IPS-18a (cell line): ENCODE data around the gene ZBTB17.
"Not testable (repeated sequence)": the region's sequence is repeated elsewhere in the genome, so short reads cannot be mapped to it uniquely, and the experiment has no call there.

Source experiments
- H3K27ac ChIP-seq: one replicate; pipeline ENCODE4 v1.5.1; 2013; ENCODE audit warnings: low read length
- H3K27me3 ChIP-seq: one replicate; pipeline ENCODE4 v1.6.1; 2013; ENCODE audit warnings: mild to moderate bottlenecking, low read length; ENCODE audit not compliant: control insufficient read depth, insufficient read depth
- H3K36me3 ChIP-seq: one replicate; pipeline ENCODE4 v1.6.1; 2013; ENCODE audit warnings: low read depth, low read length; ENCODE audit not compliant: control insufficient read depth
- H3K4me1 ChIP-seq: one replicate; pipeline ENCODE4 v1.6.1; 2013; ENCODE audit warnings: low read depth, low read length; ENCODE audit not compliant: control insufficient read depth
- H3K4me3 ChIP-seq: one replicate; pipeline ENCODE4 v1.5.1; 2013; ENCODE audit warnings: low read length
- H3K9ac ChIP-seq: one replicate; pipeline ENCODE4 v1.6.1; 2013; ENCODE audit warnings: mild to moderate bottlenecking, low read length, moderate library complexity
- H3K9me3 ChIP-seq: one replicate; pipeline ENCODE4 v1.6.1; 2013; ENCODE audit warnings: low read depth, low read length; ENCODE audit not compliant: control insufficient read depth

ZBTB17 gene

DNA sequence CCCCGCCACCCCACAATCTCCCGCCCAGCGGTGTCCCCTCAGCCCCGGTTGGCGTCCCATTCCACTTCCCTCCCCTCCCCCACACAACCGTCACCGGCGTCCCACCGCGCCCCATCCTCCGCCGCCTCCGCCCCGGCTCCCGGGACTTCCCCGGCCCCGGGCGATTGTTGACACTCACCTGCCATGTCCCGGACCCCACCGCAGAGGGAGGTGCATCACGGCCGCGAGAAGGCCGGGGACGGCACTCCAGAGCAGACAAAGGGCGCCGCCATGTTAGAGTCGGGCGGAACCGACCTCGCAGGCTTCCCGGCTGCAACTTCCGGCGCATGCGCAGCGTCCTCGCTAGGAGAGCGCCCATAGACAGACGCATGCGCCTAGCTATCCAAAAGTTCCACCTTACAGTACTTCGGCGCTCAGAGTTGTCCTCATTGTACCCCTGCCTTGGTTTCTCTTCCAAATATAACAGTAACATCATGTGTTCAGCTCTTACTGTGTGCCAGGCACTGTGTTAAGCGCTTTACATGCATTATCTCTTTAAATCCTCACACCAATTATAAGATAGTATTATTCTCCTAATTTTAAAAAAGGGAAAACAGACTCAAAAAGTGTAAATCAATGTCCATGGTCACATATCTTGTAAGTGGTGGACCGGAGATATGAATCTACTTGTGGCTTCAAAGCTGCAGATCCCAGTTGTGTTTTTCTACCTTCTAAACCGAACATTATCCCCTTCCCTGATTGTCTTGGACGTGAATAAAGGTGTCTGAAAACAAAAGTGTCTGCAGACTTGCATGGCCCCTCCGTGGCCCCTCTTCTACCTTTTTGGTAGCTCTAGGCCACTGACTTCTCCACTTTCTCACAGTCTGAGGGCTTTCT is at the start of gene ZBTB17:
Gene ZBTB17 (minus strand): TSS at position 297 of the 876 bp plus-strand sequence. CDS start 27,606 bp downstream, outside the sequence.
- Histone ChIP-seq H3K27me3 (no peaks in the 10 kb centered on the region), H3K27ac (no peak within 1 kb of the TSS), H3K36me3 (peaks cover 5% of the 10 kb centered on the region), H3K9me3 (no peaks in the 10 kb centered on the region), H3K9ac (peak within 1 kb of the TSS; percentile 73), H3K4me1 (peaks cover 3% of the 10 kb centered on the region), H3K4me3 (peak within 1 kb of the TSS; percentile 90)

GRCh38 chr1:16023050-16023653 is 47.3 kb upstream of the ZBTB17 start:
- Histone ChIP-seq H3K27me3 (no peaks in the 10 kb centered on the region), H3K9ac (no peak overlapping the region), H3K36me3 (no peaks in the 10 kb centered on the region), H3K4me3 (no peak overlapping the region), H3K27ac (no peak overlapping the region), H3K4me1 (peaks cover 2% of the 10 kb centered on the region), H3K9me3 (no peaks in the 10 kb centered on the region)

- no peaks in the 10 kb centered on the region for H3K27me3 ChIP-seq
- H3K27ac ChIP-seq = no peak overlapping the region
- no peak overlapping the region for H3K9ac ChIP-seq
- peaks cover 3% of the 10 kb centered on the region for H3K4me1 ChIP-seq
- no peak overlapping the region for H3K4me3 ChIP-seq
- no peaks in the 10 kb centered on the region for H3K36me3 ChIP-seq
- no peaks in the 10 kb centered on the region for H3K9me3 ChIP-seq
Measured at GRCh38 chr1:16022393-16022792, 46.5 kb upstream of the ZBTB17 start.

DNA sequence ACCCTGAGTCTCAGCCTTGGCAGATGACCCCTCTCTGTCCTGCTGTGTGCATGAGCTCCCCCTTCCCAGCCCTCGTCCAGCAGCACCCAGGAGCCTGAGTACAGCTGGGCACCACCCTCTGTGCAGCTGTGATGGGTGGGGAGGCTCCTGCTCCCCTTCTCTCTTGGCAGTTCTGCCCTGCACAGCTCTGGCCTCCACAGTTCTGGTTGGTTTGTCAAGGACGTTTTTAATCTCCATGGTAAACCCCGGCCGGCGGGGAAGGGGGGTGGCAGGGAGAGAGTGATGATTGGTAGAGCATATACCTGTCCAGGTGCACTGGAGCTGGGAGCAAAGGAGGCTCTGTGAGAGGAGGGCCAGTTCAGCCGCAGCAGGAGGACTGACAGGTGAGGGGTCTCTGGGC is 45.8 kb upstream of the ZBTB17 start, which contains the start of gene CLCNKA:
Gene CLCNKA (plus strand): TSS at position 356 of the 400 bp plus-strand sequence. CDS start 584 bp downstream, outside the sequence.
- no peak within 1 kb of the TSS for H3K27ac ChIP-seq
- H3K9ac ChIP-seq = no peak within 1 kb of the TSS
- no peak within 1 kb of the TSS for H3K4me3 ChIP-seq
- H3K4me1 ChIP-seq = peaks cover 4% of the 10 kb centered on the region
- no peaks in the 10 kb centered on the region for H3K36me3 ChIP-seq
- no peaks in the 10 kb centered on the region for H3K9me3 ChIP-seq
- no peaks in the 10 kb centered on the region for H3K27me3 ChIP-seq

DNA sequence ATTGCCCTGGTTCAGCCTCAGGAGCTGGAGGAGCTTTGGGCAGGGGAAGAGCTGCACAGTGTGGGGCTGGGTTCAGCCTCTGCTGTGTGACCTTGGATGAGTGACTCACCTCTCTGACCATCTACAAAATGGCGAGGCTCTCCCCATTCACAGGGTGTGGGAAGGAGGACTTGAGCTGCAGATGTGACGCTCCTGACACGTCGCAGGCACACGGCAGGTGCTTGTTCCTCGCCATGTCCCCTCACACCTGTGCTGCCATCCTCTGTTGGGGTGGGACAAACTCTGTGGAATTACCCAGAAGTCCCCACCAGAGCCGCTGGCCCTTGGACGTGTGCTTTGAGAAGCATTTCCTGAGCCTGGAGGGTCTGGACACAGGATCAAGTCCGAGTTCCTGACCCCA is 45.0 kb upstream of the ZBTB17 start:
- H3K4me3 ChIP-seq, H3K27me3 ChIP-seq, H3K4me1 ChIP-seq: not testable (repeated sequence)

DNA sequence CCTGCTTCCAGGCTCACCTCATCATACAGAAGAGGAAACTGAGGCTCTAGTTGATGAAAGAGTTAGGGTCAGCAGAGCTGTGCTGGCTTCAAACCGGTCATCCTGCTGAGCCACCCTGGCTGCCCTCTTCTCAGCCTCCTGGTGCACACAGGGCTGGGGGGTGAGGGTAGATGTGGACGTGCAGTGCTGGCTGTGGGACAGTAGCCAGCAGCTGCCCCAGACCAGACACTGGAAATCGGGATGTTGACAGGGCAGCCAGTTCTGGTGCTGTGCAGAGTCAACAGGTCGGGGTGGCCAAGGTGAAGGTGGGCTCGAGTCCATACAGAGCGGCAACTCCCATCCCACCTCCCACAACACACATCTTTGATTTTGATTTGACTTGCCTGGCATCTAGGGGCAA is 44.4 kb upstream of the ZBTB17 start:
- Histone ChIP-seq H3K4me3 (no peak overlapping the region), H3K9ac (no peak overlapping the region), H3K27ac (no peak overlapping the region), H3K4me1 (peaks cover 4% of the 10 kb centered on the region), H3K9me3 (no peaks in the 10 kb centered on the region), H3K36me3 (no peaks in the 10 kb centered on the region), H3K27me3 (no peaks in the 10 kb centered on the region)

More for the DNA sequence above, 45.0 kb upstream of the ZBTB17 start:
- not testable (repeated sequence) for H3K9ac ChIP-seq, H3K27ac ChIP-seq, H3K9me3 ChIP-seq, H3K36me3 ChIP-seq

DNA sequence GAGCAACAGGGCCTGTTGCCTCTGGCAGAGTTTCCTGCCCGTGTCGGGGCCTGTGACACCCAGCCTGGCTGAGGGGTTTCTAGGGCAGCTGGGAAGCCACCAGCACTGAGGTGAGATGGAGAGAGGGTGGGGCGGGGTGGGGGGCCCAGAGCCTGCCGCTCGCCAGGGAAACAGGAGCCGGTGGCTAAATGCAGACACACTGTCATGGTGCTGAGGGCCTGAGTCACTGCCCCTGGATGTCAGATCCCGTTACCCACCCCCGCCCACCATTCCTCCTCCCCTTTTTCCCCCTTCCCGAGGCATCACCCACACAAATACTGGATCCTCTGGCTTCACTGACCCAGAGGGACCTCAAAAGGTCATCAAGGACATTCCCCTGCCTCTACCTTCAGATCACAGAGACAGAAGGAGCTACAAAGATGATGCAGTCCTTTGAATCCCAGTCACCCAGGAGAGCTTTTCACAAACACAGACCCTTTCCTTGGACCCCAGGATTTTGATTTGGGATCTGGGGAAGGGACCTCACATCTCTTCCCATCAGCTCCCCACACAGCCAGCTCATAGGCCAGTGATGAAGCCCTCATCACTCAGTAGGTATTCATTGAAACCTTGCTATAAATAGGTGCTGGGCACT is 43.9 kb upstream of the ZBTB17 start:
- Histone ChIP-seq H3K9me3 (no peaks in the 10 kb centered on the region), H3K27ac (no peak overlapping the region), H3K27me3 (no peaks in the 10 kb centered on the region), H3K9ac (no peak overlapping the region), H3K4me3 (no peak overlapping the region), H3K36me3 (no peaks in the 10 kb centered on the region), H3K4me1 (peaks cover 4% of the 10 kb centered on the region)

- no peaks in the 10 kb centered on the region for H3K9me3 ChIP-seq
Measured at GRCh38 chr1:16018749-16019643, 43.1 kb upstream of the ZBTB17 start.

DNA sequence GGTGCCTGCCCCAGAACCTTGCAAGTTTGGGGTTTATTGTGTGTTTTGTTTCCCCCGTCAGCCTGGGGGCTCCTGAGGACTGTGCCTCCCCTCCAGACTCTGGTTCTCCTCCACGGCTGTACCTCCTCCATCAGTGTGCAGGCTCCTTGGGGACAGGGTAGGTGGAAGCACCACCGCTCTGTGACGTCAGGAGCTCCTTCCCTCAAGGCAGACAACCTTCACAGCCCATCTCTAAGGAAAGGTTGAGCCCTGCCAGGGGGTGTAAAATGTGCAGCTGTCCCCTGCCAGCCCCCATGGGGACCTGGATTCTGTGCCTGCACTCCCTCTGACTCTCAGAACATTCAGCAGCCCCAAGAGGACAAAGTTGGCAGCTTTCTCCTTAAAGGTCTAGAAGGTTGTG is 42.4 kb upstream of the ZBTB17 start:
- Histone ChIP-seq H3K4me3 (no peak overlapping the region), H3K27me3 (no peaks in the 10 kb centered on the region), H3K27ac (no peak overlapping the region), H3K9ac (no peak overlapping the region), H3K36me3 (no peaks in the 10 kb centered on the region), H3K9me3 (no peaks in the 10 kb centered on the region), H3K4me1 (peaks cover 15% of the 10 kb centered on the region)

More at GRCh38 chr1:16018749-16019643, 43.1 kb upstream of the ZBTB17 start:
- H3K27me3 ChIP-seq = no peaks in the 10 kb centered on the region
- H3K9ac ChIP-seq = no peak overlapping the region
- no peaks in the 10 kb centered on the region for H3K36me3 ChIP-seq
- no peak overlapping the region for H3K4me3 ChIP-seq
- peaks cover 9% of the 10 kb centered on the region for H3K4me1 ChIP-seq
- no peak overlapping the region for H3K27ac ChIP-seq

DNA sequence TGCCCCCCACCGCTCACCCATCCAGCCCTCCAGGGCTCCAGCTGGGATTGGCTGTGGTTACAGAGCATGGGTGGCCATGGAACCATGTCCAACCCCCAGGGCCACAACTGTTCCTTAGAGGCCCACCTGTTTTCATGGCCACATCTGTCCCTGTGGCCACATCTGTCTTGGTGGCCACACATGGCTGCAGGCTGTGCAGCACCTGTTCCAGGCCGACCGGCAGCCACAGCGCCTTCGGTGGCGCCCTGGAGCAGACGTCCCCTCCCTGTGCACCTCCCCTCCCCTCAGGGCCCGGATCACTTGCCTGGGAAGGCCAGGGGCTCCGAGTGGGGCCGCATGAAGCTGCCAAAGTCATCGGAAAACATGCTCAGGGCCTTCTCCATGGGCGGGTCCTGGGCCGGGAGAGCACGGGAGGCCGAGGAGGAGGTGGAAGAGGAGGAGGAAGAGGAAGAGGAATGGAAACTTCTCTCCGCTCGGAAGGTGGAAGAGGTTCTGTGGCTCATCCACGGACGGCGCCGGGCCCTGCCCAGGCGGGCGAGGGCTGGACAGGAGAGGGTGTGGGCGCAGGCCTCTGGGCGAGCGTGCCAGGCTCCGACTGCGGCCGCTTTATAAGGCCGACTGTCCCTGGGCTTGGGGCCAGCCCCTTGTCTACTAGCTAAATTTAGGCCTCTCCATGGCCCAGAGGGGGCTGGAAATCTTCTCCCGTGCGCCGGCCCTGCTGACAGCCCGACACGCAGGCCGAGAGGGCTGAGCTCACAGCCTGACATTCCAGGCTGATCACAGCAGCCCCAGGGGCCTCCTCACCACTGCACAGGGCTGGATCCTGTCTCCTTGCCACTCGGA is 41.8 kb upstream of the ZBTB17 start, which contains the start of gene HSPB7:
Gene HSPB7 (minus strand): TSS at position 583 of the 843 bp plus-strand sequence. CDS start 80 bp downstream, at position 503.
- Histone ChIP-seq H3K36me3 (no peaks in the 10 kb centered on the region), H3K4me1 (peaks cover 15% of the 10 kb centered on the region), H3K27me3 (no peaks in the 10 kb centered on the region), H3K9ac (no peak within 1 kb of the TSS), H3K9me3 (no peaks in the 10 kb centered on the region), H3K4me3 (no peak within 1 kb of the TSS), H3K27ac (no peak within 1 kb of the TSS)
